SU-DHL-6 (cell line): Measurements from ENCODE around the gene BACE1.

Source experiments
- EZH2phosphoT487 ChIP-seq: fragments of 200-600 bp; sonication (generic), shearing (Covaris generic); conservative IDR thresholded peaks from 2 replicates; pipeline ENCODE4 v1.6.1; 2018; ENCODE audit warnings: mild to moderate bottlenecking, antibody characterized with exemption, low read length, moderate library complexity, mixed read lengths
- TF ChIP-seq, protein P1 (sequence below): fragments of 200-600 bp; sonication (generic); IDR thresholded peaks from one replicate; pipeline ENCODE4 v1.5.1; 2017; ENCODE audit warnings: antibody characterized with exemption, mild to moderate bottlenecking, low read length, moderate library complexity; ENCODE audit not compliant: insufficient read depth, poor library complexity, severe bottlenecking

DNA sequence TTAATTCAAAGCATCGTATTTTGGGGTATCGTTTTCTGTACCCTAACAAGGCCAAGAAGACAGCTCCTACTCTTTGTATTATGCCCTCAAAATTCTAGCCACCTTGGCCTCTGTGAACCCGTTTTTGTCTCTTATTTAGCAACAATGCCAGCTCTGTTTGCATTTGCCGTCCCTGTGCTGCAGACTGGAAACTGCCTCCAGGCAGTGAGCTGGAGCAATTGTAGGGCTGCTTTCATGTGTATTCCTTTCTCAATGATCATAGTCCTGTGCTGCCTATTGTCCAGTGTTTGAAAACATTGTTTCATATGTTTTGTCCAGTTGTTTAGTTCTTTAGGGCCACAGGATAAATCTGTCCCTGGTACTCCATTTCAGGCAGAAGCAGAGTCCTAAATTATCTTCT lies 44.8 kb downstream of the BACE1 start:
- TF ChIP-seq EZH2phosphoT487 = no peak
- TF ChIP-seq, protein P1, sequence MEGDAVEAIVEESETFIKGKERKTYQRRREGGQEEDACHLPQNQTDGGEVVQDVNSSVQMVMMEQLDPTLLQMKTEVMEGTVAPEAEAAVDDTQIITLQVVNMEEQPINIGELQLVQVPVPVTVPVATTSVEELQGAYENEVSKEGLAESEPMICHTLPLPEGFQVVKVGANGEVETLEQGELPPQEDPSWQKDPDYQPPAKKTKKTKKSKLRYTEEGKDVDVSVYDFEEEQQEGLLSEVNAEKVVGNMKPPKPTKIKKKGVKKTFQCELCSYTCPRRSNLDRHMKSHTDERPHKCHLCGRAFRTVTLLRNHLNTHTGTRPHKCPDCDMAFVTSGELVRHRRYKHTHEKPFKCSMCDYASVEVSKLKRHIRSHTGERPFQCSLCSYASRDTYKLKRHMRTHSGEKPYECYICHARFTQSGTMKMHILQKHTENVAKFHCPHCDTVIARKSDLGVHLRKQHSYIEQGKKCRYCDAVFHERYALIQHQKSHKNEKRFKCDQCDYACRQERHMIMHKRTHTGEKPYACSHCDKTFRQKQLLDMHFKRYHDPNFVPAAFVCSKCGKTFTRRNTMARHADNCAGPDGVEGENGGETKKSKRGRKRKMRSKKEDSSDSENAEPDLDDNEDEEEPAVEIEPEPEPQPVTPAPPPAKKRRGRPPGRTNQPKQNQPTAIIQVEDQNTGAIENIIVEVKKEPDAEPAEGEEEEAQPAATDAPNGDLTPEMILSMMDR = no peak
